Type B pancreatic cell (in vitro differentiated cells): ENCODE results near the gene STX7. TPM values are rescaled to one million over a fixed set of nuclear protein-coding genes. Genes with fewer than 3 reads are reported as not detected.

Source experiments
- DNase-seq: peaks from one replicate; pipeline ENCODE4 v3.0.0; 2021; ENCODE audit warnings: mixed read lengths; ENCODE audit not compliant: unreplicated experiment; ENCODE audit errors: extremely low spot score
- H3K27ac Mint-ChIP-seq: 2 replicates; pipeline ENCODE4 v1.8.0; 2021; ENCODE audit warnings: mild to moderate bottlenecking, mixed read lengths
- H3K27me3 Mint-ChIP-seq: 2 replicates; pipeline ENCODE4 v1.8.0; 2021; ENCODE audit warnings: mixed read lengths
- H3K36me3 Mint-ChIP-seq: 2 replicates; pipeline ENCODE4 v1.8.0; 2021; ENCODE audit warnings: mixed read lengths
- H3K4me1 Mint-ChIP-seq: one replicate; pipeline ENCODE4 v1.8.0; 2021; ENCODE audit warnings: mixed read lengths; ENCODE audit not compliant: unreplicated experiment
- H3K4me3 Mint-ChIP-seq: 2 replicates; pipeline ENCODE4 v1.8.0; 2021; ENCODE audit warnings: mild to moderate bottlenecking, mixed read lengths
- H3K9me3 Mint-ChIP-seq: 2 replicates; pipeline ENCODE4 v1.8.0; 2021; ENCODE audit warnings: mixed read lengths
- CTCF ChIP-seq: fragments of 200-600 bp; sonication (generic); conservative IDR thresholded peaks from 2 replicates; pipeline ENCODE4 v1.5.0; 2021; ENCODE audit warnings: antibody characterized with exemption, mild to moderate bottlenecking
- total RNA-seq: library from RNA; stranded (reverse); gene quantifications from 2 replicates; pipeline ENCODE4 v1.2.1, GENCODE V29; 2021; ENCODE audit warnings: low replicate concordance

STX7 gene
- total RNA-seq, 1 donor from 2014 or later, result 36.6 TPM

GRCh38 chr6:132513831-132514545 is 1.1 kb upstream of the STX7 start:
- no peak for DNase-seq
- Mint-ChIP-seq H3K9me3 (no peaks in the 10 kb centered on the region), H3K36me3 (no peaks in the 10 kb centered on the region), H3K4me1 (peaks cover 18% of the 10 kb centered on the region), H3K4me3 (peak overlapping the region; percentile 94), H3K27me3 (peaks cover 9% of the 10 kb centered on the region), H3K27ac (peak overlapping the region; percentile 98)
- no peak for TF ChIP-seq CTCF

GRCh38 chr6:132512342-132512637 is 626 bp downstream of the STX7 start:
- peak overlapping the region; percentile 87 for H3K4me3 Mint-ChIP-seq
- H3K36me3 Mint-ChIP-seq, result peaks cover 12% of the 10 kb centered on the region
- TF ChIP-seq CTCF, result no peak
- H3K9me3 Mint-ChIP-seq, result no peaks in the 10 kb centered on the region
- peaks cover 18% of the 10 kb centered on the region for H3K4me1 Mint-ChIP-seq
- peak overlapping the region; percentile 79 for H3K27ac Mint-ChIP-seq
- DNase-seq, result no peak
- H3K27me3 Mint-ChIP-seq, result peaks cover 9% of the 10 kb centered on the region

GRCh38 chr6:132511831-132512220 is 1.1 kb downstream of the STX7 start:
- Mint-ChIP-seq H3K27me3 (peaks cover 9% of the 10 kb centered on the region), H3K9me3 (peaks cover 1% of the 10 kb centered on the region), H3K4me1 (peaks cover 18% of the 10 kb centered on the region), H3K4me3 (peak overlapping the region; percentile 87), H3K27ac (peak overlapping the region; percentile 79), H3K36me3 (peaks cover 14% of the 10 kb centered on the region)
- no peak for DNase-seq
- TF ChIP-seq CTCF, result no peak

GRCh38 chr6:132511210-132511830 is 1.6 kb downstream of the STX7 start:
- peak overlapping the region; percentile 87 for H3K4me3 Mint-ChIP-seq
- TF ChIP-seq CTCF, result no peak
- peaks cover 9% of the 10 kb centered on the region for H3K27me3 Mint-ChIP-seq
- H3K27ac Mint-ChIP-seq, result peak overlapping the region; percentile 36
- H3K9me3 Mint-ChIP-seq, result peaks cover 6% of the 10 kb centered on the region
- H3K4me1 Mint-ChIP-seq, result peaks cover 18% of the 10 kb centered on the region
- H3K36me3 Mint-ChIP-seq, result peaks cover 16% of the 10 kb centered on the region
- no peak for DNase-seq

GRCh38 chr6:132506869-132507808 is 5.8 kb downstream of the STX7 start:
- Mint-ChIP-seq H3K9me3 (peaks cover 7% of the 10 kb centered on the region), H3K36me3 (peaks cover 16% of the 10 kb centered on the region), H3K4me3 (no peak overlapping the region), H3K4me1 (peaks cover 17% of the 10 kb centered on the region), H3K27ac (no peak overlapping the region), H3K27me3 (no peaks in the 10 kb centered on the region)
- no peak for TF ChIP-seq CTCF
- DNase-seq, result no peak
